H9 (cell line): ENCODE measurements around the gene SLCO1C1. TPM values are rescaled to one million over a fixed set of nuclear protein-coding genes. Genes with fewer than 3 reads are reported as not detected.

ENCODE experiments used
- DNase-seq: peaks from one replicate; pipeline ENCODE4 v3.0.0-alpha.2; 2017
- H2AFZ ChIP-seq: one replicate; pipeline ENCODE4 v1.6.1; 2013; ENCODE audit warnings: mild to moderate bottlenecking, low read length, control low read depth, moderate library complexity
- H2AK5ac ChIP-seq: 2 replicates; pipeline ENCODE4 v1.6.1; 2013; ENCODE audit warnings: low read length, control low read depth, mixed read lengths; ENCODE audit not compliant: insufficient read length
- H2BK120ac ChIP-seq: one replicate; pipeline ENCODE4 v1.6.1; 2013; ENCODE audit warnings: low read depth, mild to moderate bottlenecking, low read length, control low read depth, inconsistent platforms; ENCODE audit not compliant: poor library complexity, severe bottlenecking
- H2BK12ac ChIP-seq: 2 replicates; pipeline ENCODE4 v1.6.1; 2013; ENCODE audit warnings: low read length, control low read depth, mixed read lengths, low read depth; ENCODE audit not compliant: insufficient read length
- H2BK15ac ChIP-seq: 2 replicates; pipeline ENCODE4 v1.6.1; 2013; ENCODE audit warnings: low read depth, low read length, control low read depth
- H2BK20ac ChIP-seq: one replicate; pipeline ENCODE4 v1.6.1; 2013; ENCODE audit warnings: low read depth, mild to moderate bottlenecking, low read length, control low read depth, inconsistent platforms; ENCODE audit not compliant: poor library complexity, severe bottlenecking
- H2BK5ac ChIP-seq: 2 replicates; pipeline ENCODE4 v1.6.1; 2013; ENCODE audit warnings: low read length, control low read depth, mixed read lengths; ENCODE audit not compliant: insufficient read length
- H3K14ac ChIP-seq: 2 replicates; pipeline ENCODE4 v1.6.1; 2013; ENCODE audit warnings: low read length, control low read depth; ENCODE audit not compliant: insufficient read depth
- H3K18ac ChIP-seq: 2 replicates; pipeline ENCODE4 v1.6.1; 2013; ENCODE audit warnings: low read depth, mild to moderate bottlenecking, mixed read lengths, low read length, control low read depth; ENCODE audit not compliant: insufficient read length
- H3K23ac ChIP-seq: 2 replicates; pipeline ENCODE4 v1.6.1; 2013; ENCODE audit warnings: low read length, control low read depth, mixed read lengths, low read depth; ENCODE audit not compliant: insufficient read length
- H3K23me2 ChIP-seq: 2 replicates; pipeline ENCODE4 v1.6.1; 2013; ENCODE audit warnings: low read depth, mild to moderate bottlenecking, mixed read lengths, low read length, control low read depth; ENCODE audit not compliant: insufficient read length, poor library complexity, severe bottlenecking
- H3K27ac ChIP-seq: 2 replicates; pipeline ENCODE4 v1.5.1; 2013; ENCODE audit warnings: low read length, control low read depth, mixed read lengths, low read depth; ENCODE audit not compliant: insufficient read length
- H3K27me3 ChIP-seq: 2 replicates; pipeline ENCODE4 v1.6.1; 2013; ENCODE audit warnings: low read length, control low read depth, inconsistent platforms; ENCODE audit not compliant: insufficient read depth
- H3K4ac ChIP-seq: 2 replicates; pipeline ENCODE4 v1.6.1; 2013; ENCODE audit warnings: low read depth, mild to moderate bottlenecking, control low read depth, inconsistent platforms, low read length, moderate library complexity
- H3K4me1 ChIP-seq: 2 replicates; pipeline ENCODE4 v1.6.1; 2013; ENCODE audit warnings: low read length, control low read depth, inconsistent platforms; ENCODE audit not compliant: insufficient read depth
- H3K4me2 ChIP-seq: 2 replicates; pipeline ENCODE4 v1.6.1; 2013; ENCODE audit warnings: low read length, control low read depth, mixed read lengths; ENCODE audit not compliant: insufficient read length, insufficient read depth
- H3K56ac ChIP-seq: 2 replicates; pipeline ENCODE4 v1.6.1; 2013; ENCODE audit warnings: low read depth, mild to moderate bottlenecking, mixed read lengths, low read length, control low read depth; ENCODE audit not compliant: insufficient read length
- H3K79me1 ChIP-seq: 2 replicates; pipeline ENCODE4 v1.6.1; 2013; ENCODE audit warnings: low read depth, mild to moderate bottlenecking, moderate library complexity, low read length, control low read depth, inconsistent platforms; ENCODE audit not compliant: insufficient read depth, poor library complexity, severe bottlenecking
- H3K79me2 ChIP-seq: 2 replicates; pipeline ENCODE4 v1.6.1; 2013; ENCODE audit warnings: low read length, control low read depth, inconsistent platforms; ENCODE audit not compliant: insufficient read depth
- H3K9ac ChIP-seq: 2 replicates; pipeline ENCODE4 v1.6.1; 2013; ENCODE audit warnings: low read length, control low read depth, mixed read lengths; ENCODE audit not compliant: insufficient read length; ENCODE audit errors: extremely low read depth
- H3K9me3 ChIP-seq: one replicate; pipeline ENCODE4 v1.6.1; 2013; ENCODE audit warnings: low read depth, low read length, inconsistent platforms; ENCODE audit not compliant: control insufficient read depth
- H3T11ph ChIP-seq: one replicate; pipeline ENCODE4 v1.6.1; 2013; ENCODE audit warnings: mild to moderate bottlenecking, low read length, control low read depth, inconsistent platforms
- H4K20me1 ChIP-seq: one replicate; pipeline ENCODE4 v1.6.1; 2013; ENCODE audit not compliant: control insufficient read depth, insufficient read length, insufficient read depth
- H4K5ac ChIP-seq: 2 replicates; pipeline ENCODE4 v1.6.1; 2013; ENCODE audit warnings: low read depth, mild to moderate bottlenecking, mixed read lengths, low read length, control low read depth; ENCODE audit not compliant: insufficient read length
- H4K8ac ChIP-seq: replicated peaks from 2 replicates; pipeline ENCODE4 v1.6.1; 2013; ENCODE audit warnings: low read length, control low read depth, mixed read lengths, low read depth; ENCODE audit not compliant: insufficient read length
- H4K91ac ChIP-seq: 2 replicates; pipeline ENCODE4 v1.6.1; 2013; ENCODE audit warnings: low read depth, mild to moderate bottlenecking, moderate library complexity, mixed read lengths, low read length, control low read depth; ENCODE audit not compliant: insufficient read length
- H3K27ac Mint-ChIP-seq, 3 experiments: 2 replicates in 2 of 3; 3 replicates in 1 of 3; pipeline ENCODE4 v1.8.0; 2020 to 2021; ENCODE audit warnings: mixed read lengths in 3 of 3, mild to moderate bottlenecking in 1 of 3, moderate library complexity in 1 of 3
- H3K27me3 Mint-ChIP-seq: 2 replicates; pipeline ENCODE4 v1.8.0; 2021; ENCODE audit warnings: low read depth, mild to moderate bottlenecking, moderate library complexity, mixed read lengths
- H3K36me3 Mint-ChIP-seq, 3 experiments: 2 replicates in 2 of 3; 3 replicates in 1 of 3; pipeline ENCODE4 v1.8.0; 2020 to 2021; ENCODE audit warnings: low read depth in 3 of 3, mixed read lengths in 3 of 3; ENCODE audit not compliant: insufficient read depth in 1 of 3
- H3K4me1 Mint-ChIP-seq, 2 experiments: 2 replicates each; pipeline ENCODE4 v1.8.0; 2020; ENCODE audit warnings: mixed read lengths in 2 of 2
- H3K4me3 Mint-ChIP-seq, 2 experiments: 2 replicates in 1 of 2; 3 replicates in 1 of 2; pipeline ENCODE4 v1.8.0; 2020 to 2021; ENCODE audit warnings: mild to moderate bottlenecking in 2 of 2, mixed read lengths in 2 of 2, moderate library complexity in 1 of 2
- H3K9me3 Mint-ChIP-seq, 2 experiments: 2 replicates in 1 of 2; 3 replicates in 1 of 2; pipeline ENCODE4 v1.8.0; 2020; ENCODE audit warnings: mild to moderate bottlenecking in 2 of 2, mixed read lengths in 2 of 2, moderate library complexity in 1 of 2
- CTCF ChIP-seq: fragments of 200-600 bp; sonication (generic); conservative IDR thresholded peaks from 3 replicates; pipeline ENCODE4 v1.8.0; 2021; ENCODE audit warnings: antibody characterized with exemption, mild to moderate bottlenecking
- WGBS: extraction: QIAGEN DNeasy Blood & Tissue Kit; methylation state at CpG from one replicate; pipeline ENCODE4 v1.1.7; 2013; ENCODE audit warnings: missing lambda C conversion rate, low lambda C conversion rate, mixed read lengths; ENCODE audit not compliant: insufficient read length; ENCODE audit errors: extremely low coverage; 5-methylcytosine and 5-hydroxymethylcytosine counted together
- total RNA-seq: library from RNA; stranded (reverse); gene quantifications from 2 replicates; pipeline ENCODE4 v1.2.1, GENCODE V29; 2021

SLCO1C1 gene
- total RNA-seq, 1 experiment from 2014 or later = not detected

GRCh38 chr12:20653871-20654270 is 41.3 kb upstream of the SLCO1C1 start:
- TF ChIP-seq CTCF = no peak
- H3K79me2 ChIP-seq = no peaks in the 10 kb centered on the region
- Mint-ChIP-seq H3K9me3 (no peaks in the 10 kb centered on the region; a peak in 1 of 5 replicates), H3K27ac (no peak overlapping the region), H3K27me3 (no peaks in the 10 kb centered on the region), H3K4me1 (peaks cover 14 to 18% of the 10 kb centered on the region in 2 experiments), H3K4me3 (no peak overlapping the region), H3K36me3 (peaks cover 0 to 15% (median 6%) of the 10 kb centered on the region in 3 experiments; a peak in 6 of 7 replicates)
- no peak for DNase-seq
- no peak overlapping the region for H2BK12ac ChIP-seq
- no peaks in the 10 kb centered on the region for H3K4me1 ChIP-seq
- H3K56ac ChIP-seq = no peak overlapping the region
- no peak overlapping the region for H3T11ph ChIP-seq
- H4K91ac ChIP-seq = no peak overlapping the region
- no peaks in the 10 kb centered on the region for H3K79me1 ChIP-seq
- WGBS = no CpG with 5 or more reads among the region's 2 CpGs
- no peak overlapping the region for H3K4me2 ChIP-seq
- no peaks in the 10 kb centered on the region for H4K20me1 ChIP-seq
- no peak overlapping the region for H3K27ac ChIP-seq
- no peaks in the 10 kb centered on the region for H3K9me3 ChIP-seq
- H4K8ac ChIP-seq = no peak overlapping the region
- no peak overlapping the region for H3K4ac ChIP-seq
- no peak overlapping the region for H3K14ac ChIP-seq
- H2AFZ ChIP-seq = no peak overlapping the region
- H2BK15ac ChIP-seq = no peak overlapping the region
- H3K18ac ChIP-seq = no peak overlapping the region
- H2BK20ac ChIP-seq = no peak overlapping the region
- H4K5ac ChIP-seq = no peak overlapping the region
- no peak overlapping the region for H3K9ac ChIP-seq
- no peaks in the 10 kb centered on the region for H3K23me2 ChIP-seq
- H3K27me3 ChIP-seq = no peaks in the 10 kb centered on the region
- no peak overlapping the region for H3K23ac ChIP-seq
- H2BK120ac ChIP-seq = no peak overlapping the region
- H2BK5ac ChIP-seq = no peak overlapping the region
- no peak overlapping the region for H2AK5ac ChIP-seq
